Measurements from ENCODE around the gene C1orf21. TPM values are rescaled to one million over a fixed set of nuclear protein-coding genes. Genes with fewer than 3 reads are reported as not detected.

Gene C1orf21
- polyA plus RNA-seq, 1 donor (not counting 4 experiments of a cell fraction or from before 2014, with no cell fraction given), result 44.3 TPM

GRCh38 chr1:184412472-184412871 lies 25.6 kb downstream of the C1orf21 start:
- FAIRE-seq, result no peak
- Histone ChIP-seq H3K27me3 (ENCODE audit: control insufficient read depth, extremely low read depth, insufficient read depth, low read length) (no peaks in the 10 kb centered on the region), H4K20me1 (ENCODE audit: control insufficient read depth, extremely low read depth, insufficient read depth, low read length) (no peaks in the 10 kb centered on the region), H3K4me1 (ENCODE audit: control insufficient read depth, extremely low read depth, insufficient read depth, low read length) (peaks cover 43% of the 10 kb centered on the region), H3K79me2 (ENCODE audit: control insufficient read depth, insufficient read depth, low read length) (peaks cover 28% of the 10 kb centered on the region), H3K27ac (ENCODE audit: control insufficient read depth, insufficient read depth, low read length) (no peak overlapping the region), H3K4me3 (ENCODE audit: control insufficient read depth in 2 of 3, extremely low read depth in 1 of 3, insufficient read depth in 2 of 3, low read depth in 1 of 3, low read length in 3 of 3) (no peak overlapping the region), H3K9me3 (ENCODE audit: control insufficient read depth, low read depth, low read length) (no peaks in the 10 kb centered on the region), H3K9ac (ENCODE audit: control insufficient read depth, extremely low read depth, insufficient read depth, low read length) (no peak overlapping the region), H2AFZ (ENCODE audit: control insufficient read depth, low read length) (no peak overlapping the region), H3K36me3 (ENCODE audit: control insufficient read depth in 2 of 2, extremely low read depth in 1 of 2, insufficient read depth in 2 of 2, low read length in 2 of 2) (peaks cover 0 to 3% of the 10 kb centered on the region in 2 experiments), H3K4me2 (ENCODE audit: control insufficient read depth, extremely low read depth, insufficient read depth, low read depth, low read length) (no peak overlapping the region), H3K9me1 (ENCODE audit: control insufficient read depth, extremely low read depth, insufficient read depth, low read length) (no peaks in the 10 kb centered on the region)
- TF ChIP-seq EZH2 (IDR thresholded peaks at IDR 0.05; ENCODE audit: low read length), result no peak
- TF ChIP-seq CTCF (optimal IDR thresholded peaks at IDR 0.05 in 1 of 3, IDR thresholded peaks at IDR 0.05 in 1 of 3, conservative IDR thresholded peaks at IDR 0.05 in 1 of 3; ENCODE audit: extremely low read depth in 1 of 3, insufficient read depth in 2 of 3, low read length in 3 of 3), result no peak
- DNase-seq (ENCODE audit: low read depth, low spot score), result no peak
- dilution Hi-C loops (cut with MboI; ENCODE audit: extremely low pct_ligation_motif_present, low sequenced_read_pairs), result no loop called here

GRCh38 chr1:184416481-184416880 lies 29.7 kb downstream of the C1orf21 start:
- peak; percentile 97 for FAIRE-seq
- peak overlapping the region; percentile 97 for H3K27ac ChIP-seq (ENCODE audit: control insufficient read depth, insufficient read depth, low read length)
- H2AFZ ChIP-seq (ENCODE audit: control insufficient read depth, low read length), result peak overlapping the region; percentile 8
- H3K9me1 ChIP-seq (ENCODE audit: control insufficient read depth, extremely low read depth, insufficient read depth, low read length), result no peaks in the 10 kb centered on the region
- no peak for DNase-seq (ENCODE audit: low read depth, low spot score)
- TF ChIP-seq EZH2 (IDR thresholded peaks at IDR 0.05; ENCODE audit: low read length) (no peak), CTCF (optimal IDR thresholded peaks at IDR 0.05 in 1 of 3, IDR thresholded peaks at IDR 0.05 in 1 of 3, conservative IDR thresholded peaks at IDR 0.05 in 1 of 3; ENCODE audit: extremely low read depth in 1 of 3, insufficient read depth in 2 of 3, low read length in 3 of 3) (no peak)
- H3K4me1 ChIP-seq (ENCODE audit: control insufficient read depth, extremely low read depth, insufficient read depth, low read length), result peaks cover 57% of the 10 kb centered on the region
- peak overlapping the region; percentile 95 for H3K4me2 ChIP-seq (ENCODE audit: control insufficient read depth, extremely low read depth, insufficient read depth, low read depth, low read length)
- H3K4me3 ChIP-seq (ENCODE audit: control insufficient read depth in 2 of 3, extremely low read depth in 1 of 3, insufficient read depth in 2 of 3, low read depth in 1 of 3, low read length in 3 of 3), result peak overlapping the region in 2 of 3 experiments; percentile 51 to 54
- H3K9me3 ChIP-seq (ENCODE audit: control insufficient read depth, low read depth, low read length), result no peaks in the 10 kb centered on the region
- dilution Hi-C loops (cut with MboI; ENCODE audit: extremely low pct_ligation_motif_present, low sequenced_read_pairs), result no loop called here
- peaks cover 32% of the 10 kb centered on the region for H3K79me2 ChIP-seq (ENCODE audit: control insufficient read depth, insufficient read depth, low read length)
- peaks cover 0 to 3% of the 10 kb centered on the region in 2 experiments for H3K36me3 ChIP-seq (ENCODE audit: control insufficient read depth in 2 of 2, extremely low read depth in 1 of 2, insufficient read depth in 2 of 2, low read length in 2 of 2)
- no peaks in the 10 kb centered on the region for H4K20me1 ChIP-seq (ENCODE audit: control insufficient read depth, extremely low read depth, insufficient read depth, low read length)
- H3K27me3 ChIP-seq (ENCODE audit: control insufficient read depth, extremely low read depth, insufficient read depth, low read length), result no peaks in the 10 kb centered on the region
- peak overlapping the region; percentile 68 for H3K9ac ChIP-seq (ENCODE audit: control insufficient read depth, extremely low read depth, insufficient read depth, low read length)
